ENCODE measurements around the gene BTF3L4.

BTF3L4 gene

GRCh38 chr1:52056163-52056936, at the start of gene BTF3L4:
TSS of gene BTF3L4 (plus strand) at chr1:52056295. CDS start at chr1:52059848, 3,553 bp downstream.
- TF ChIP-seq, protein P1, sequence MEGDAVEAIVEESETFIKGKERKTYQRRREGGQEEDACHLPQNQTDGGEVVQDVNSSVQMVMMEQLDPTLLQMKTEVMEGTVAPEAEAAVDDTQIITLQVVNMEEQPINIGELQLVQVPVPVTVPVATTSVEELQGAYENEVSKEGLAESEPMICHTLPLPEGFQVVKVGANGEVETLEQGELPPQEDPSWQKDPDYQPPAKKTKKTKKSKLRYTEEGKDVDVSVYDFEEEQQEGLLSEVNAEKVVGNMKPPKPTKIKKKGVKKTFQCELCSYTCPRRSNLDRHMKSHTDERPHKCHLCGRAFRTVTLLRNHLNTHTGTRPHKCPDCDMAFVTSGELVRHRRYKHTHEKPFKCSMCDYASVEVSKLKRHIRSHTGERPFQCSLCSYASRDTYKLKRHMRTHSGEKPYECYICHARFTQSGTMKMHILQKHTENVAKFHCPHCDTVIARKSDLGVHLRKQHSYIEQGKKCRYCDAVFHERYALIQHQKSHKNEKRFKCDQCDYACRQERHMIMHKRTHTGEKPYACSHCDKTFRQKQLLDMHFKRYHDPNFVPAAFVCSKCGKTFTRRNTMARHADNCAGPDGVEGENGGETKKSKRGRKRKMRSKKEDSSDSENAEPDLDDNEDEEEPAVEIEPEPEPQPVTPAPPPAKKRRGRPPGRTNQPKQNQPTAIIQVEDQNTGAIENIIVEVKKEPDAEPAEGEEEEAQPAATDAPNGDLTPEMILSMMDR (IDR thresholded peaks at IDR 0.05; ENCODE audit: low read length) = no peak
- TF ChIP-seq EZH2 (optimal IDR thresholded peaks at IDR 0.05; ENCODE audit: low read depth, low read length) = no peak
- TF ChIP-seq EZH2phosphoT487 (IDR thresholded peaks at IDR 0.05; ENCODE audit: low read length) = no peak
- Histone ChIP-seq H3K9ac (ENCODE audit: low read length) (peak within 1 kb of the TSS; percentile 92), H3K27me3 (replicated peaks; ENCODE audit: insufficient read depth, low read length) (no peaks in the 10 kb centered on the region), H2AFZ (ENCODE audit: low read length) (peak within 1 kb of the TSS; percentile 98), H3K4me3 (ENCODE audit: low read length) (peak within 1 kb of the TSS; percentile 97), H4K20me1 (ENCODE audit: insufficient read depth, low read length) (no peaks in the 10 kb centered on the region), H3K4me1 (ENCODE audit: low read length) (peaks cover 24% of the 10 kb centered on the region), H3K9me2 (replicated peaks; ENCODE audit: insufficient read depth, low read length) (no peaks in the 10 kb centered on the region), H3F3A (ENCODE audit: insufficient read depth, low read length) (peaks cover 13% of the 10 kb centered on the region), H3K36me3 (replicated peaks; ENCODE audit: insufficient read depth, low read length) (no peaks in the 10 kb centered on the region; the same call in 1 of the 2 replicates), H3K27ac (ENCODE audit: low read length) (peak within 1 kb of the TSS; percentile 73), H3K9me3 (replicated peaks; ENCODE audit: insufficient read depth, low read length) (no peaks in the 10 kb centered on the region), H3K79me2 (ENCODE audit: low read length) (peaks cover 81% of the 10 kb centered on the region), H3K4me2 (ENCODE audit: low read depth, low read length) (peak within 1 kb of the TSS; percentile 94)
- DNase-seq = peak; percentile 95

- no peaks in the 10 kb centered on the region for H3K9me2 ChIP-seq (replicated peaks; ENCODE audit: insufficient read depth, low read length)
- no peaks in the 10 kb centered on the region for H3K9me3 ChIP-seq (replicated peaks; ENCODE audit: insufficient read depth, low read length)
- H3K36me3 ChIP-seq (replicated peaks; ENCODE audit: insufficient read depth, low read length) = no peaks in the 10 kb centered on the region
- H3K4me3 ChIP-seq (ENCODE audit: low read length) = no peak overlapping the region
- H3K27ac ChIP-seq (ENCODE audit: low read length) = no peak overlapping the region
- no peak for DNase-seq
- no peak overlapping the region for H2AFZ ChIP-seq (ENCODE audit: low read length)
- no peaks in the 10 kb centered on the region for H3K79me2 ChIP-seq (ENCODE audit: low read length)
- H3K4me1 ChIP-seq (ENCODE audit: low read length) = no peaks in the 10 kb centered on the region
- no peaks in the 10 kb centered on the region for H4K20me1 ChIP-seq (ENCODE audit: insufficient read depth, low read length)
- H3F3A ChIP-seq (ENCODE audit: insufficient read depth, low read length) = no peaks in the 10 kb centered on the region
- TF ChIP-seq EZH2 (optimal IDR thresholded peaks at IDR 0.05; ENCODE audit: low read depth, low read length) (no peak), EZH2phosphoT487 (IDR thresholded peaks at IDR 0.05; ENCODE audit: low read length) (no peak)
- TF ChIP-seq, protein P1 (IDR thresholded peaks at IDR 0.05; ENCODE audit: low read length) = no peak
- no peaks in the 10 kb centered on the region for H3K27me3 ChIP-seq (replicated peaks; ENCODE audit: insufficient read depth, low read length)
- H3K9ac ChIP-seq (ENCODE audit: low read length) = no peak overlapping the region
- H3K4me2 ChIP-seq (ENCODE audit: low read depth, low read length) = no peak overlapping the region
Observed at GRCh38 chr1:52007215-52008002, 48.7 kb upstream of the BTF3L4 start.

DNA sequence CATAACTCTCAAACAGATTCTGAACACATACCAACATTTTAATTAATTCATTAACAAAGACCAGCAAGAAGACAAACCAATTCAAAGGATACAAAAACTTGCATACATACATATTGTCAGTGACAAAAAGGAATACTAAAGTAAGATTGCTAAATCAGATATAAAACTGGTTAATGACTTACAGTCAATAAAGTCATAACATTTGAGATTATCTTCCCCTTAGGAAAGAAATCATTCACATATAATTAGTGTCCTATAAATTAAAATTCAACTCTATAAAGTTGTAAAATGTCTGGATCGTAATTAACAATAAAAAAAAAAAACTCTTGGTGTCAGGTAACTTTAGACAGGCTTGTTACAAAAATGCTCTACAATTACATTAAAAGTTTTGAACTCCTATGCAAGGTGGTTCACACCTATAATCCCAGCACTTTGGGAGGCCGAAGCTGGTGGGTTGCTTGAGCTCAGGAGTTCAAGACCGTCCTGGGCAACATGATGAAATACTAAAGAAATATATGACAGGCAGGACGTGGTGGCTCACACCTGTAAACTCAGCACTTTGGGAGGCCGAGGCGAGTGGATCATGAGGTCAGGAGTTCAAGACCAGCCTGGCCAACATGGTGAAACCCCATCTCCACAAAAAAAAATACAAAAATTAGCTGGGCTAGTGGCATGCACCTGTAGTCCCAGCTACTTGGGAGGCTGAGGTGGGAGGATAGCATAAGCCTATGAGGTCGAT, 47.9 kb upstream of the BTF3L4 start:
- Histone ChIP-seq H3K36me3 (replicated peaks; ENCODE audit: insufficient read depth, low read length) (no peaks in the 10 kb centered on the region), H3K4me2 (ENCODE audit: low read depth, low read length) (no peak overlapping the region), H3K4me3 (ENCODE audit: low read length) (no peak overlapping the region), H2AFZ (ENCODE audit: low read length) (no peak overlapping the region), H3K9me2 (replicated peaks; ENCODE audit: insufficient read depth, low read length) (no peaks in the 10 kb centered on the region), H3K27me3 (replicated peaks; ENCODE audit: insufficient read depth, low read length) (no peaks in the 10 kb centered on the region), H4K20me1 (ENCODE audit: insufficient read depth, low read length) (no peaks in the 10 kb centered on the region), H3K4me1 (ENCODE audit: low read length) (no peaks in the 10 kb centered on the region), H3F3A (ENCODE audit: insufficient read depth, low read length) (no peaks in the 10 kb centered on the region), H3K27ac (ENCODE audit: low read length) (no peak overlapping the region), H3K9me3 (replicated peaks; ENCODE audit: insufficient read depth, low read length) (no peaks in the 10 kb centered on the region), H3K9ac (ENCODE audit: low read length) (no peak overlapping the region), H3K79me2 (ENCODE audit: low read length) (no peaks in the 10 kb centered on the region)
- no peak for DNase-seq
- TF ChIP-seq, protein P1 (IDR thresholded peaks at IDR 0.05; ENCODE audit: low read length) = no peak
- no peak for TF ChIP-seq EZH2phosphoT487 (IDR thresholded peaks at IDR 0.05; ENCODE audit: low read length)
- no peak for TF ChIP-seq EZH2 (optimal IDR thresholded peaks at IDR 0.05; ENCODE audit: low read depth, low read length)

Data from MM.1S (cell line).